Stimulated activated CD4-positive, alpha-beta T cell treated with anti-CD3 and anti-CD28 coated beads, Interleukin-1b, Interleukin-23, amount 100 ng/mL, for 24 hours (primary cell): ENCODE data around the gene ZNF117.
"Not testable (repeated sequence)": the region's sequence is repeated elsewhere in the genome, so short reads cannot be mapped to it uniquely, and the experiment has no call there.

Source experiments
- DNase-seq, 4 experiments: peaks; one replicate each; pipeline ENCODE4 v3.0.0-alpha.2; 2020; ENCODE audit warnings: low read depth in 4 of 4, low spot score in 1 of 4

Gene ZNF117

GRCh38 chr7:64990936-64991335 is at the start of gene ZNF117:
ZNF117 (minus strand) TSS chr7:64991036.
- DNase-seq, result no peak

- DNase-seq, result peak in 2 of 4 experiments; percentile 9 to 20
Measured at GRCh38 chr7:65038767-65039166, 47.9 kb upstream of the ZNF117 start.

GRCh38 chr7:65037740-65038688 is 47.2 kb upstream of the ZNF117 start:
- DNase-seq, result peak; percentile 85 to 86 (median 85)

GRCh38 chr7:65036526-65036925 is 45.7 kb upstream of the ZNF117 start:
- DNase-seq, result not testable (repeated sequence)

GRCh38 chr7:65035469-65035868 is 44.6 kb upstream of the ZNF117 start:
- DNase-seq, result not testable (repeated sequence)

- DNase-seq, result not testable (repeated sequence)
Measured at GRCh38 chr7:65034120-65034782, 43.4 kb upstream of the ZNF117 start.

GRCh38 chr7:65033391-65033790 is 42.6 kb upstream of the ZNF117 start:
- not testable (repeated sequence) for DNase-seq

- not testable (repeated sequence) for DNase-seq
Measured at GRCh38 chr7:65025023-65025422, 34.2 kb upstream of the ZNF117 start.

GRCh38 chr7:65020978-65021377 is 30.1 kb upstream of the ZNF117 start:
- DNase-seq, result not testable (repeated sequence)

GRCh38 chr7:65009881-65010280 is 19.0 kb upstream of the ZNF117 start:
- not testable (repeated sequence) for DNase-seq

GRCh38 chr7:65009394-65009793 is 18.6 kb upstream of the ZNF117 start:
- DNase-seq, result not testable (repeated sequence)

- not testable (repeated sequence) for DNase-seq
Measured at GRCh38 chr7:65007036-65007435, 16.2 kb upstream of the ZNF117 start.

- peak; percentile 65 to 84 (median 81) for DNase-seq
Measured at GRCh38 chr7:65006094-65006992, 15.5 kb upstream of the ZNF117 start, which contains the start of gene ERV3-1. ERV3-1 (minus strand) TSS chr7:65006687; CDS start chr7:64993026, 13,661 bp downstream.

- DNase-seq, result no peak
Measured at GRCh38 chr7:65004575-65004974, 13.7 kb upstream of the ZNF117 start.

GRCh38 chr7:65002972-65003585 is 12.2 kb upstream of the ZNF117 start:
- no peak for DNase-seq

GRCh38 chr7:65001291-65001814 is 10.5 kb upstream of the ZNF117 start:
- no peak for DNase-seq

- DNase-seq, result no peak
Measured at GRCh38 chr7:64999165-65000004, 8.5 kb upstream of the ZNF117 start.

- no peak for DNase-seq
Measured at GRCh38 chr7:64998865-64999164, 8.0 kb upstream of the ZNF117 start.

GRCh38 chr7:64997927-64998391 is 7.1 kb upstream of the ZNF117 start:
- DNase-seq, result no peak
